Measurements from ENCODE around the gene MYO10. TPM values are rescaled to one million over a fixed set of nuclear protein-coding genes. Genes with fewer than 3 reads are reported as not detected.
A peak's percentile ranks its signal among the peaks of the same experiment; 100 is the strongest.
"Not testable (repeated sequence)": the region's sequence is repeated elsewhere in the genome, so short reads cannot be mapped to it uniquely, and the experiment has no call there.

MYO10 gene
- total RNA-seq, 2 experiments from 2014 or later = 0.08 TPM; not detected in 1

GRCh38 chr5:16664368-16664767, 271.7 kb downstream of the MYO10 start:
- Mint-ChIP-seq H3K4me3 (no peak overlapping the region), H3K4me1 (no peaks in the 10 kb centered on the region), H3K27me3 (no peaks in the 10 kb centered on the region), H3K36me3 (ENCODE audit: low read depth) (no peaks in the 10 kb centered on the region), H3K27ac (no peak overlapping the region), H3K9me3 (peaks cover under 1% of the 10 kb centered on the region)
- no peak for DNase-seq
- CTCF ChIA-PET = no interaction called here
- POLR2A ChIA-PET = no interaction called here

- Mint-ChIP-seq H3K9me3 (peaks cover 3% of the 10 kb centered on the region), H3K36me3 (ENCODE audit: low read depth) (no peaks in the 10 kb centered on the region), H3K4me3 (no peak overlapping the region), H3K4me1 (no peaks in the 10 kb centered on the region), H3K27me3 (no peaks in the 10 kb centered on the region), H3K27ac (no peak overlapping the region)
- ChIA-PET CTCF (interaction anchor here (0.5 to 0.6 kb wide), 2 partner anchors 47 to 64 kb away, joined by 3 to 5 read pairs; partner anchors contain the start of gene RETREG1), POLR2A (no interaction called here)
- DNase-seq = no peak
Observed at GRCh38 chr5:16663840-16664239, 272.2 kb downstream of the MYO10 start.

GRCh38 chr5:16661713-16662112, 274.4 kb downstream of the MYO10 start:
- ChIA-PET POLR2A (no interaction called here), CTCF (interaction anchor here (0.8 kb wide), 1 partner anchor 8 kb away, joined by 3 read pairs; no protein-coding TSS in a partner anchor)
- no peak overlapping the region for H3K27ac Mint-ChIP-seq
- no peaks in the 10 kb centered on the region for H3K36me3 Mint-ChIP-seq (ENCODE audit: low read depth)
- H3K9me3 Mint-ChIP-seq = peaks cover 3% of the 10 kb centered on the region
- no peak overlapping the region for H3K4me3 Mint-ChIP-seq
- no peaks in the 10 kb centered on the region for H3K27me3 Mint-ChIP-seq
- H3K4me1 Mint-ChIP-seq = no peaks in the 10 kb centered on the region
- DNase-seq = no peak

GRCh38 chr5:16660982-16661381, 275.1 kb downstream of the MYO10 start:
- peaks cover 3% of the 10 kb centered on the region for H3K9me3 Mint-ChIP-seq
- CTCF ChIA-PET = interaction anchor here (0.6 kb wide), 1 partner anchor 304 kb away, joined by 3 read pairs; no protein-coding TSS in a partner anchor
- H3K4me1 Mint-ChIP-seq = no peaks in the 10 kb centered on the region
- no peak overlapping the region for H3K27ac Mint-ChIP-seq
- no peaks in the 10 kb centered on the region for H3K36me3 Mint-ChIP-seq (ENCODE audit: low read depth)
- no peaks in the 10 kb centered on the region for H3K27me3 Mint-ChIP-seq
- no peak overlapping the region for H3K4me3 Mint-ChIP-seq
- no peak for DNase-seq
- POLR2A ChIA-PET = no interaction called here

- no peak overlapping the region for H3K27ac Mint-ChIP-seq
- DNase-seq = no peak
- H3K36me3 Mint-ChIP-seq (ENCODE audit: low read depth) = no peaks in the 10 kb centered on the region
- no peaks in the 10 kb centered on the region for H3K4me1 Mint-ChIP-seq
- CTCF ChIA-PET = interaction anchor here (0.6 kb wide), 1 partner anchor 178 kb away, joined by 3 read pairs; no protein-coding TSS in a partner anchor
- H3K9me3 Mint-ChIP-seq = peaks cover 5% of the 10 kb centered on the region
- POLR2A ChIA-PET = no interaction called here
- no peak overlapping the region for H3K4me3 Mint-ChIP-seq
- peaks cover 2% of the 10 kb centered on the region for H3K27me3 Mint-ChIP-seq
Observed at GRCh38 chr5:16659536-16659935, 276.6 kb downstream of the MYO10 start.

GRCh38 chr5:16656561-16657191, 279.4 kb downstream of the MYO10 start:
- Mint-ChIP-seq H3K27me3 (peaks cover 2% of the 10 kb centered on the region), H3K4me1 (no peaks in the 10 kb centered on the region), H3K27ac (no peak overlapping the region), H3K36me3 (ENCODE audit: low read depth) (no peaks in the 10 kb centered on the region), H3K4me3 (no peak overlapping the region), H3K9me3 (peaks cover 7% of the 10 kb centered on the region)
- no peak for DNase-seq
- ChIA-PET POLR2A (no interaction called here), CTCF (no interaction called here)

- POLR2A ChIA-PET = no interaction called here
- H3K9me3 Mint-ChIP-seq = peaks cover 9% of the 10 kb centered on the region
- no peaks in the 10 kb centered on the region for H3K4me1 Mint-ChIP-seq
- no peaks in the 10 kb centered on the region for H3K36me3 Mint-ChIP-seq (ENCODE audit: low read depth)
- H3K27ac Mint-ChIP-seq = no peak overlapping the region
- CTCF ChIA-PET = no interaction called here
- no peak overlapping the region for H3K4me3 Mint-ChIP-seq
- peaks cover 2% of the 10 kb centered on the region for H3K27me3 Mint-ChIP-seq
- no peak for DNase-seq
Observed at GRCh38 chr5:16654647-16655334, 281.3 kb downstream of the MYO10 start.

- H3K9me3 Mint-ChIP-seq = peaks cover 16% of the 10 kb centered on the region
- H3K4me1 Mint-ChIP-seq; CTCF ChIA-PET; POLR2A ChIA-PET; DNase-seq; H3K4me3 Mint-ChIP-seq; H3K27me3 Mint-ChIP-seq; H3K27ac Mint-ChIP-seq; H3K36me3 Mint-ChIP-seq (ENCODE audit: low read depth): not testable (repeated sequence)
Observed at GRCh38 chr5:16648739-16649138, 287.3 kb downstream of the MYO10 start.

- peak overlapping the region; percentile 18 for H3K4me3 Mint-ChIP-seq
- POLR2A ChIA-PET = no interaction called here
Observed at GRCh38 chr5:16644301-16644889, 291.7 kb downstream of the MYO10 start.

GRCh38 chr5:16642867-16643266, 293.2 kb downstream of the MYO10 start:
- peaks cover 11% of the 10 kb centered on the region for H3K4me1 Mint-ChIP-seq
- CTCF ChIA-PET = no interaction called here
- no peak for DNase-seq
- POLR2A ChIA-PET = no interaction called here
- no peaks in the 10 kb centered on the region for H3K27me3 Mint-ChIP-seq
- H3K36me3 Mint-ChIP-seq (ENCODE audit: low read depth) = peaks cover 5% of the 10 kb centered on the region
- peaks cover 13% of the 10 kb centered on the region for H3K9me3 Mint-ChIP-seq
- no peak overlapping the region for H3K27ac Mint-ChIP-seq
- no peak overlapping the region for H3K4me3 Mint-ChIP-seq

More at GRCh38 chr5:16644301-16644889, 291.7 kb downstream of the MYO10 start:
- H3K27me3 Mint-ChIP-seq = no peaks in the 10 kb centered on the region
- peak overlapping the region; percentile 47 for H3K27ac Mint-ChIP-seq
- peak; percentile 33 for DNase-seq
- peaks cover 4% of the 10 kb centered on the region for H3K36me3 Mint-ChIP-seq (ENCODE audit: low read depth)
- H3K4me1 Mint-ChIP-seq = peaks cover 11% of the 10 kb centered on the region
- peaks cover 14% of the 10 kb centered on the region for H3K9me3 Mint-ChIP-seq
- CTCF ChIA-PET = no interaction called here

GRCh38 chr5:16639206-16639605, 296.9 kb downstream of the MYO10 start:
- DNase-seq = no peak

GRCh38 chr5:16628376-16628775, 307.7 kb downstream of the MYO10 start:
- ChIA-PET POLR2A (no interaction called here), CTCF (interaction anchor here (0.6 to 1.5 kb wide), 2 partner anchors 12 to 17 kb away, joined by 3 read pairs; partner anchors contain the start of gene RETREG1)
- H3K4me1 Mint-ChIP-seq = peaks cover 57% of the 10 kb centered on the region
- H3K27ac Mint-ChIP-seq = peak overlapping the region; percentile 96
- H3K4me3 Mint-ChIP-seq = no peak overlapping the region
- H3K9me3 Mint-ChIP-seq = peaks cover 5% of the 10 kb centered on the region
- no peak for DNase-seq
- H3K27me3 Mint-ChIP-seq = no peaks in the 10 kb centered on the region
- peaks cover 3% of the 10 kb centered on the region for H3K36me3 Mint-ChIP-seq (ENCODE audit: low read depth)

More at GRCh38 chr5:16639206-16639605, 296.9 kb downstream of the MYO10 start:
- CTCF ChIA-PET = no interaction called here
- H3K9me3 Mint-ChIP-seq = peaks cover 1% of the 10 kb centered on the region
- no peak overlapping the region for H3K4me3 Mint-ChIP-seq
- peaks cover 6% of the 10 kb centered on the region for H3K4me1 Mint-ChIP-seq
- H3K27ac Mint-ChIP-seq = no peak overlapping the region
- POLR2A ChIA-PET = interaction anchor here (0.6 kb wide), 1 partner anchor 90 kb away, joined by 3 read pairs; no protein-coding TSS in a partner anchor
- H3K36me3 Mint-ChIP-seq (ENCODE audit: low read depth) = peaks cover 2% of the 10 kb centered on the region
- H3K27me3 Mint-ChIP-seq = no peaks in the 10 kb centered on the region

- Mint-ChIP-seq H3K27me3 (no peaks in the 10 kb centered on the region), H3K4me3 (peak overlapping the region; percentile 0), H3K9me3 (peaks cover 5% of the 10 kb centered on the region), H3K27ac (peak overlapping the region; percentile 96), H3K4me1 (peaks cover 57% of the 10 kb centered on the region), H3K36me3 (ENCODE audit: low read depth) (peaks cover 4% of the 10 kb centered on the region)
- ChIA-PET POLR2A (interaction anchor here (1.6 kb wide), 1 partner anchor 10 kb away, joined by 11 read pairs; the partner anchor contains the start of gene RETREG1), CTCF (interaction anchor here (1.1 to 1.5 kb wide), 2 partner anchors 10 to 34 kb away, joined by 3 to 4 read pairs; partner anchors contain the start of gene RETREG1)
- DNase-seq = peak; percentile 67
Observed at GRCh38 chr5:16626696-16627264, 309.3 kb downstream of the MYO10 start.
